GM21737 (cell line): Measurements from ENCODE around the gene CASQ1.

Source experiments
- ATAC-seq: cut with Tn5 transposase; IDR thresholded peaks from one replicate; pipeline ENCODE4 v1.9.1; 2021; ENCODE audit warnings: mild to moderate bottlenecking, moderate library complexity; ENCODE audit not compliant: unreplicated experiment

CASQ1 gene

GRCh38 chr1:160224606-160225005, 34.2 kb downstream of the CASQ1 start:
- ATAC-seq = no peak

GRCh38 chr1:160225345-160225744, 35.0 kb downstream of the CASQ1 start:
- ATAC-seq = no peak

DNA sequence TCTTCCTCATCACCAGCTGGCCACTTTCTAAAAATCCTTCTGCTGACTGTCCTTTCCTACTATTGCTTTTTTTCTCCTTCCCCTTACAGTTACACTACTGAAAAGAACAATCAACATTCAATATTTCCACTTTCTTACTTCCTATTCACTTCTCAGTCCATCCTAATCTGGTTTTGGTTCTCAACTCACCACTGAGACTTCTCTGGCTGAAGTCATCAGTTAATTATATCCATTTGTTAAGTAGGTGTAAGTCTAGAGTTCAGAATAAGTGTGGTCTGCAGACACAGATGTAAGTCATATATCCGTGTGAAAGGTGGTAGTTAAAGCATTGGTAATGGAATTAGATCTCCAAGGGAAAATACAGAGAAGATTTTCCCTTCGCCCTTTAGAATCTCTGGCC, 36.2 kb downstream of the CASQ1 start:
- no peak for ATAC-seq

- ATAC-seq = no peak
Measured at GRCh38 chr1:160227034-160227433, 36.7 kb downstream of the CASQ1 start.

- ATAC-seq = no peak
Measured at GRCh38 chr1:160227561-160227960, 37.2 kb downstream of the CASQ1 start.

DNA sequence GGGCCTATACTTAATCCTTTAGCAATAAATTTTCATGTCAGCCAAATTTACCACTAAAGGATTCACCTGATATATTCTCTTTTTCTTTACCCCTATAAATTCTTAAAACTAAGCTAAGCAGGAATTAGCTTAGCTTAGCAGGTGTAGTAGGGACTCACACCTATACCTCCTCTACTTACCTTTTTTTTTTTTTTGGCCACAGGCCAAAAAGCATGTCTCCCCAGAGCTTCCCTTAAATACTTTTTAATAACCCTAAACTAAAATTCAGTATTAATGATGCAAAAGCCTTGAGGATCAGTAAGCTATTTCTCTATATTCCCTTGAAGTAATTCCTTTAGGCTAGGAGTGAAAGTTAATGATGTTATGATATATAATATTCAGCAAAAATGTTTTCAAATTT, 38.1 kb downstream of the CASQ1 start:
- ATAC-seq = no peak

- no peak for ATAC-seq
Measured at GRCh38 chr1:160232911-160233310, 42.5 kb downstream of the CASQ1 start.

DNA sequence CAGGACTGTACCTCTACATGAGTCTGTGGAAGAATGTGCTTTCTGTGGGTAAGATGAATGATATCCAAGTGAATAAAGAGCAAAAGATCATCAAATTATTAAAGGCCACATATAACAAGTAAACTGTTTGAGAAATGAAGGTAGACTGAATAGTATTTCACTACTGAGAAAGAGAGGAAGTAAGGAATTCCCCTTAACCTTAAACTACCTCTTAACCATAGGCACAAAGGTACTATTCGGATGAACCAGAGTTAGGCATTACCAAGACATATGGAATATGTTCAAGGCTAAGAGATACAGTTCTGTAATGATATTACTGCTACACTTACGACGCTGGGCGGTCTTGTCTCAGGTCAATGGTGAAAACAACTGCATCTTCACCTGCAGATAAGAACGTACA, 46.4 kb downstream of the CASQ1 start:
- no peak for ATAC-seq

DNA sequence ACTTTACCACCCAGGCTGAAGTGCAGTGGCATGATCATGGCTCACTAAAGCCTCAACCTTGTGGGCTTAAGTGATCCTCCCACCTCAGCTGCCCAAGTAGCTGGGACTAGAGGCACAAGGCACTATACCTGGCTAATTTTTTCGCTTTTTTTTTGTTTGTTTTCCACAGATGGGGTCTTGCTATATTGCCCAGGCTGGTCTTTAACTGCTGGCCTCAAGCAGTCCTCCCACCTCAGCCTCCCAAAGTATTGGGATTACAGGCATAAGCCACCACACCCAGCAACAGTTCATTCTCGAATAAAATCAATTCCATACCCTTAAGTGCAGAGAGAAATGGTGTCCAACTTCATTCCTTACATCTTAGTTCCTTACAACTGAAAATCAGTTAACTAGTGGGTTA, 47.2 kb downstream of the CASQ1 start:
- ATAC-seq = no peak

- ATAC-seq = no peak
Measured at GRCh38 chr1:160238408-160238807, 48.0 kb downstream of the CASQ1 start.

DNA sequence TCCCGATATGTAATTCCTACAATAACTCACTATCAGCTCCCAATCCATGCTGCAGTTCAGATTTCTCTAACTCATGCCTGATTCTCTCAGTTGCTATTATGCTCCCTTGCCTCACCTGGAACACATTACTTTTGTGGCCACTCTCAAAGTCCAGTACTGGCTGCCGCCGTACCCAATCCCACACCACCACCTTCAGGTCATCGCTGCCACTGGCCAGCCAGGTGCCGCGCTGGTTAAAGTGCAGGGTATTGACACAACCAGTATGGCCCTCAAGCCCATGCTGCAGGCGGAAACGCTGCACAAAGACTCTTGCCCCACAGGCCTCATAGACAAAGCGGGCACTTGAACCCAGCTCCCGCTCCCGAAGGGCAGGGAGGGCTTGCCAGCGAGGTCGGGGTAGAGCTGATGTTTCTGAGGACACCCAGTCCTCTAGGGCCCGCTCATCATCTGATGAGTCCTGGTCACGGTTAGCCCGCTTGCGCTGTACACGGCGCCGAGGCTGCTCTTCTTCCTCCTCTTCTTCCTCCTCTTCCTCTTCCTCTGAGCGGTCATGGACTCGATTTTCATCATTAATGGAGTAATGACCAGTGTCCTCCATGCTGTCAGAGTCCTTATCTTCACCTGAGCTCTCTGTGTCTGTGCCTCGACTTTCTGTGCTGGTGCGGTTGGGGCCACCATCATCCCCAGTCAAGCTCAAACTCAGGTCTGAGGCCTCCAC, 49.4 kb downstream of the CASQ1 start:
- no peak for ATAC-seq

DNA sequence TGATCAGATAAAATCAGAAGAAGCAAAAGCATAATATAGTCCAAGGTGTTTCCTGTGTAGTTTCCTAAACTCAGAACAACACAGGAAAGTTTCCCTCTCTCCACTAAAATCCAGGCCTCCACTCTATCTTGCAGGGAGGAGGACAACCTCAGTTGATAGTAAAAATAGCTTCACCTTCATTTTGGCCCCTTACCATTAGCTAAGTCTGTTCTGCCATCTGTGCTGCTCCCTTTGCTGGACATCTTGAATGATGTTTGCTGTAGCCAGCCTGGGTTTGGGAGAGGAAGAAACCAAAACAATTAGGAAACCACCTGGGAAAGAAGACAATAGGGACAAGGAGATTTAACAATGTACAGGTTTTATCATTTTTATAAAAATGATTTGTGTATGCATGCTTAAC, 53.4 kb downstream of the CASQ1 start:
- ATAC-seq = no peak

- no peak for ATAC-seq
Measured at GRCh38 chr1:160244209-160244608, 53.8 kb downstream of the CASQ1 start.

GRCh38 chr1:160245434-160245833, 55.1 kb downstream of the CASQ1 start:
- no peak for ATAC-seq

- ATAC-seq = no peak
Measured at GRCh38 chr1:160247053-160247452, 56.7 kb downstream of the CASQ1 start.

GRCh38 chr1:160251011-160251410, 60.6 kb downstream of the CASQ1 start:
- no peak for ATAC-seq
